GM12865 (cell line): ENCODE results near the gene SLC32A1.

Experiments
- DNase-seq: peaks from one replicate; pipeline ENCODE4 v3.0.0; 2010; ENCODE audit warnings: low read depth
- H3K4me3 ChIP-seq: 2 replicates; pipeline ENCODE4 v1.5.1; 2011; ENCODE audit warnings: mild to moderate bottlenecking, low read depth, low read length, control low read depth
- TF ChIP-seq, protein P1 (sequence below): IDR thresholded peaks from 2 replicates; pipeline ENCODE4 v1.5.1; 2011; ENCODE audit warnings: low read length, control low read depth, low read depth, inconsistent platforms; ENCODE audit not compliant: insufficient read depth; ENCODE audit errors: missing control alignments

Gene SLC32A1

DNA sequence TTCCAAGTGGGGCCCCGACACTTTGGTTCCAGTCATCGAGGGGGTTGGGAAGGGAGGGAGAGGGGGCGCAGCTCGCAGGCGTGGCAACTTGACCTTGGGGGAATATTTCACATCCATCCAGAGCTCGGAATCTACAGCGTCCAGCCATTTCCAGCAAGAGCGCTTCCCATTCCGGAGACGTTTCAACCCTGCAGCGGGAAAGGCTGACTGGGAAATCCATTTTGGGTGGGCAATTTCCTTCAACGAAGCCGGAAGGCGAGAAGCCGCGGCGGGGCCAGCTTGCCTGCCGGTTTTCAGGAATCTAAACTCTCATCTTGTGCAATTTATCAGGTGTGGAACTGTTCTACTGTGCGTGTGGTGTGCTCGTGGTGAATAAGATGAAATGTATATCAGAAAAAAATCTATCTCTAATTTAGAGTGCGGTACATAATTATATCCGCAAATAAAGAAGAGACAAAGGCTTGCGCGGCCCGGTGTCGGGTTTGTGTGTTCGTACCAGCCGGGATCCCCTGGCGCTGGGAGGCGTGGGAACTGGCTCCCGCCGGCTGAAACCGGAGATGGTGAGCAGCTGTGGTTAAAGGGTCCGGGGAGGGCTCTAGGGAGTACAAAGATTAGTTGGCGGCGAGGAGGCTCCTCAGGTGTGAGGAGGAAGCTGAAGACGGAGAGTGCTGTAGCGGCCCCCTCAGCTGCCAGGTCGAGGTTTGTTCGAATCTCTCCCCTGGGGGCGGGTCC lies 4.8 kb downstream of the SLC32A1 start:
- no peak for DNase-seq
- TF ChIP-seq, protein P1, sequence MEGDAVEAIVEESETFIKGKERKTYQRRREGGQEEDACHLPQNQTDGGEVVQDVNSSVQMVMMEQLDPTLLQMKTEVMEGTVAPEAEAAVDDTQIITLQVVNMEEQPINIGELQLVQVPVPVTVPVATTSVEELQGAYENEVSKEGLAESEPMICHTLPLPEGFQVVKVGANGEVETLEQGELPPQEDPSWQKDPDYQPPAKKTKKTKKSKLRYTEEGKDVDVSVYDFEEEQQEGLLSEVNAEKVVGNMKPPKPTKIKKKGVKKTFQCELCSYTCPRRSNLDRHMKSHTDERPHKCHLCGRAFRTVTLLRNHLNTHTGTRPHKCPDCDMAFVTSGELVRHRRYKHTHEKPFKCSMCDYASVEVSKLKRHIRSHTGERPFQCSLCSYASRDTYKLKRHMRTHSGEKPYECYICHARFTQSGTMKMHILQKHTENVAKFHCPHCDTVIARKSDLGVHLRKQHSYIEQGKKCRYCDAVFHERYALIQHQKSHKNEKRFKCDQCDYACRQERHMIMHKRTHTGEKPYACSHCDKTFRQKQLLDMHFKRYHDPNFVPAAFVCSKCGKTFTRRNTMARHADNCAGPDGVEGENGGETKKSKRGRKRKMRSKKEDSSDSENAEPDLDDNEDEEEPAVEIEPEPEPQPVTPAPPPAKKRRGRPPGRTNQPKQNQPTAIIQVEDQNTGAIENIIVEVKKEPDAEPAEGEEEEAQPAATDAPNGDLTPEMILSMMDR = no peak
- no peak overlapping the region for H3K4me3 ChIP-seq

DNA sequence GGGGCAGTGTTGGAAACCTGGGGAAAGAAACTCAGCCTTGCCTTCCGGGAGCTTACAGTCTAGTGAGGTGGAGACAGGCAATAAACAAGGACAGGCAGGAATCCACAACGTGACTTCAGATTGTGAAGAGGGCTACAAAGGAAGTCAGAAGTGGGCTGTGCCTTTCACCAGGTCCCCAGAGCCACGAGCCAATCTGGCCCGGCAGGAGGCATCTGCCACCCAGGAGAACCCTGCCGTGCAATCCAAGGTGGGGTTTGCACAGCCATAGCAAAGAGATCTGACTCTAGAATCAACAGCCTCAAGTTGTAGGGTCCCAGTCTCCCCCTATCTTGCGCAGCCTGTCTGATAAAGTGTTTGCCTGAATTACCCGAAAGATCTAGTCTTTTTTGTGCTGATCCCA lies 5.5 kb downstream of the SLC32A1 start:
- DNase-seq = no peak
- TF ChIP-seq, protein P1 = no peak
- H3K4me3 ChIP-seq = no peak overlapping the region

DNA sequence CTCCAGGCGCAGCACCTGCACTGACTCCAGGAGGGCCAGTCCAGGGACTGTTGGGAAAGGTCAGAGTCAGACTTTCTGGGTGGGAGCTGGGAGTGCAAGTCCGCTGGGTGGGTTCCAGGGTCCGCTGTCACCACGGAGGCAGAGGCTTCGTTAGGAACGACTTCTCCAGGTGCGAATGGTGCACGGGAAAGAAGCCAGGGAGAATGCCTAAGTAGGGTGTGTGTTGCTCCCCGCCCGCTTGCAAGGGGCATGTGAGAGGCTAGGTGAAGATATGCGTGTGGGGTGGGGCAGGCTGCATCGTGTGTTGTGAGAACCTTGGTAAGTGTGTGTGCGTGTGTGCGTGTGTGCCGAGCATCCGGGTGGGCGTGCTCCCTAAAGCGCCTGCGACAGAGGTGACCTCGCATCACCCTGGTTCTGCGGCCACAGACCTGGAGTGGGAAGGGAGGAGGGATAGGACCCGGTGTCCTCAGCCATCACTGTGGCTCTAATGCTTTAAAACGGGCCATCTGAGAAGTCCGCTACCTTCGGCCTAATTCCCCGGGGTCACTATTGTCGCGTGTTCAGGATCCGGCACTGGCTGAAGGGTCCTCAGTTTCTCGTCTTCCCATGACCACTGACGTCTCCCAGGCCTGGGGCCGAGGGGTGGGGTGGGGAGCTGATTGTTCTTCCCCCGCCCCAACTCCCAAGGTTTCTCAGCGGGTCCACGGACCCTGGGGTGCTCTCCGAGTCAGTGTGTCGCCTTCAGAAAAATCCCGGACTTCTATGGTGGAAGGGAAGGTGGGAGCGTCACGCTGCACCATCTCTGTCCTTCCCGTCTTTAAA lies 6.1 kb downstream of the SLC32A1 start:
- TF ChIP-seq, protein P1 = no peak
- DNase-seq = no peak
- no peak overlapping the region for H3K4me3 ChIP-seq

DNA sequence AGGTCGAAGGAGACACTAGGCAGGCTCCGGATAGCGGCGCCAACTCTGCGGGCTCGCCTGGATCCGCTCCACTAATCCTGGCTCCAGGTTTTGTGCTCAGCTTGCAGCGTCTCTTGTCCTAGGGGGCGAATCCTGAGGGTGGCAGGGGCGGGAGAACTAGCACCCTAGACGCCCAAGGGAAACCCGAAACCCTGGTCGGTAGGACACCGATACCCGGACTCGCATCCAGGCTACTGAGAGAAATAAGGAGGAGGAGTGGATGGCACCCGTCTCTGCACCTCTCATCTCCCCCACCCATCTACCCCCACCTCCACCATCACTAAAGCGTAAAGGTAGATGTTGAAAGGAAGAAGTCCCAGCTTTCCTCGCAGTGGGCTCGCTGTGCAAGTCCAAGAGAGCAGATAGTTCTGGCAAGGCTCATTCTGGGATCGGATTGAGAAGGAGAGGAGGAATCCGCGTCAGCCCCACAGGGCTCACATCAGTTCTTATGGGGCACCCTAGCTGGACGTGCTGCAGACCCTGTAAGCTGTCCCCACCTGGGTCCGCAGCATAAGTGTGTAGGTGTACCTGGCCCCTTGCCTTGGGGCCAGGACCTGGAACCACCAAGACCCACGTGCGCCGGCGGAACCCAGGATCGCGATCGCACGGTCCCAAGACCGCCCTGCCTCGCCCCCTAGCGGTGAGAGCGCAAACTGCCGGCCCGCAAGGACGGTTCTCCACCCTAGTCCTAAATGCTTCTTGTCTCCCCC lies 6.9 kb downstream of the SLC32A1 start:
- no peak overlapping the region for H3K4me3 ChIP-seq
- TF ChIP-seq, protein P1 = peak; percentile 99
- DNase-seq = peak; percentile 78

DNA sequence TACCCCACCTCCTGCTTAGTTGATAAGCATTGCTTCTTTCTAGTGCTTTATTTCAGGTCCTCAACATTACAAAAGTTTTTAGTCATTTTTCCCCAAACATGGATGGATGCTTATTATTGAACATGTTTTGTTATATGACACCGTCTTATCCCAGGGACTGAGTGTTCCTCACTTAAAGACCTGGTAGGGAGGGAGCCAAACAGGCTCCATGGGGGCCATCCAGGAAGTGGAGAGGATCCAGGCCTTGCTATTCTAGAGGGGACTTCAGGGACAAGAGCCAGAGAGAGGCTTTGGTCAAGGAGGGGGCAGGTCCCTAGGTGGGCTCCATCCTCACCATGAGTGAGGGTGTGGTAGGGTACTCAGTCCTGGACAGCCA lies 7.4 kb downstream of the SLC32A1 start:
- TF ChIP-seq, protein P1 = no peak
- no peak overlapping the region for H3K4me3 ChIP-seq
- DNase-seq = no peak

DNA sequence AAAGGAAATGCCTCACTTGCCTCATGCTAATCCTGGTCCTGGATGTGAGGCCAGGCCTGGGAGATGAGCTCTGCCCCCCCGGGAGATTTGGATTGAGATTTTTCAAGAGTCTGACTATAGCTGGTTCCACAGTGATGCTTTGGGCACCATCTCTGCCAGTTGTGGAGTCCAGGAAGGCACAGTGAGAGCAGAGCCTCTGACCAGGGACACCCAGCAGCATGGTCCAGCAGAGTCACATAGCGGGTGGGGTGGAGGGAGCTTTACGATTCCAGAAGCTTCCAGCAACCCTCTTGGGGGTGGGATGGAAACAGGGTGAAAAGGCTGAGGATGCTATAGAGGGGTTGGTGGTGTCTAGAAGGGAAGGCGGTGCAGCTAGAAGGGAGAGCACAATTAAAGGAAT lies 8.7 kb downstream of the SLC32A1 start:
- no peak for DNase-seq
- H3K4me3 ChIP-seq = no peak overlapping the region
- TF ChIP-seq, protein P1 = no peak
